HG03039 (cell line): ENCODE data around the gene CAPRIN2.

Experiments used
- ATAC-seq: cut with Tn5 transposase; IDR thresholded peaks from one replicate; pipeline ENCODE4 v1.9.1; 2021; ENCODE audit warnings: mild to moderate bottlenecking, moderate library complexity; ENCODE audit not compliant: unreplicated experiment

CAPRIN2 gene

GRCh38 chr12:30701056-30701455, 53.7 kb downstream of the CAPRIN2 start:
- no peak for ATAC-seq

- no peak for ATAC-seq
Observed at GRCh38 chr12:30700216-30700900, 54.4 kb downstream of the CAPRIN2 start.

DNA sequence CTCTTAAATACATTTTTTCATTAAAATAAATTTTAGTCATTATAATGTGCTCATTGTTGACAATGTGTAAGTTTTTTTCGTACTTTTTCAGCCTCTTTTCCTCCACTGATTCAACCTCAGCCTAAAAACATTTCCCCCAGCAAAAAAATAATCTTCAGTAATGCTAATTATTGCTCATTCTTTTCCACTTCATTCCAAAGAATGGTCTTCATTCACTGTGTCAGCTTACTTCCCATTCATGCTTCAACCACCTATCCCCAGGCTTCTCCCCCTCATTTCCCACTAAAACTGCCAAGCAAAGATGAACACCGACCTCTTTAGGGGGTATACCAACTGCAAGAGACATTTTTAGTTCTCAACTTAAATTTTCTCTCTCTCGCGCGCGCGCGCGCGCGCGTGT, 56.4 kb downstream of the CAPRIN2 start:
- no peak for ATAC-seq

- no peak for ATAC-seq
Observed at GRCh38 chr12:30696943-30697342, 57.8 kb downstream of the CAPRIN2 start.

- ATAC-seq, result no peak
Observed at GRCh38 chr12:30696486-30696885, 58.3 kb downstream of the CAPRIN2 start.

- peak; percentile 26 for ATAC-seq
Observed at GRCh38 chr12:30696103-30696408, 58.7 kb downstream of the CAPRIN2 start.

- peak; percentile 86 for ATAC-seq
Observed at GRCh38 chr12:30695199-30696102, 59.3 kb downstream of the CAPRIN2 start, which contains the start of gene IPO8. TSS of gene IPO8 (minus strand) at chr12:30695869. CDS start at chr12:30695647, 222 bp downstream.

DNA sequence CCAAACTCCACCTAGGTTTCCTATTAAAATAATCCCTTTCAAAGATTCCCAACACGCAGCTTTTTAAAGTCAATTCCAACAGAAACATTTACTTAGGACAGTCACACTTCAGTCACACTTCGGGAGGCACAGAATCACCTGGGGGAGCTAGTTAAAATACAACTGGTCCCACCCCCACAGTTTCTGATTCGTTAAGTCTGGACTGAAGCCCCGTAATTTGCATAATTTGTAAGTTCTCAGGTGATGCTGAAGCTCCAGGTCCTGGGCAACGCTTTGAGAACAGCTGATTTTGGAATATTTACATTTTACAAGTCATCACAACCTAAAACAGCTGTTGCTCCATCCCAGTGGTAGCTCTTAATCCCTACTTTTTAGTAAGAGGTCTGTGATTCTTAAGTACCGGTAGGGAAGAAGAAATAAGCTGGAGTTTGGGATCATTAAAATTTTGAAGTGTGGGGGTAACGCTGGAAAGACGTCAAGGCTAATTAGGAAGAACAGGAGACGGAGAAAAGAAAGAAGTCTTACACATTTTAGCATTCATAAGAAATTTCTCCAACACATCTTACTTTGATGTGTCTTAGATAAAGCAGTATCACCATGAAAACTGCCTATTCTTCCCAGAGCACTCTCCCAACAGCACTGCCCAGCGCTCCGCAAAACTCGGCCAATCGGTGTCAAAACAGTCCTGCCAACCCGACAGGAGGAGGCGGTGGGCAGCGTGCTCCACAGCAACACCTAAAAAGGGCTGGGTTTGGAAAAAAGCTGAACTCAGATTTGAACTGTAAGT, 60.1 kb downstream of the CAPRIN2 start:
- ATAC-seq, result peak; percentile 32

GRCh38 chr12:30692470-30692869, 62.3 kb downstream of the CAPRIN2 start:
- ATAC-seq, result no peak

DNA sequence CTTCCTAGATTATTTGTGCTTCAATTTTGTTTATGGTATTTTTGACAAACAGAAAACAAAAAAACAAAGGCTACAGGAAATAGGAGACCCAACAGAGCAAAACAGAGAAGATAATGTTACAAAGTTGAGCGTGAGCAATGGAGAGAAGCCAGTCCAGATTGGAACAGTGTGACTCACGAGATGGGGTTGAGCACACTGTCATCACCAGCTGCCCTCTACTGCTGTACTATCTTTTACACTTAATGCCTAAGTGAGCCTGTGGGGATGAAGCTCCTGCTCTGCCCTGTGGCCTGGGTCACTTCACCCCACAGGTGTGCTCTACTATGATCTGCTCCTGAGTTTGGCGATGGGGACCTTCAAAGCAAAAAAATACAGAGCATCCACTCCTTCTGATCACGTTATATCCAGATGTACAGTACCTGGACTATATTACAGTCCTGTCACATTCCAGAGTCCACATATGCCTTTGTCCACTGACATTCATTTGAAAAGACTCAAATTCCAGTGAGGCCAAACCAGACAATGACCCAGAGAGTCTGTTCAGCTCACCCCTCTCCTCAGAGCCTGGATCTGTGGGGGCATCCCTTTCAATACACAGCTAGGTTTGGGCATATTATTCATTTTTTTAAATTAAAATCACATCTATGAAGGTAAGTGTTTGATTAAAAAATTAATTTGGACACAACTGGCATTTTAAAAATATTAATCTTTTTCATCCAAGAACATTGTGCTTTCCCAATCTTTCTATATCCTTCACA, 63.5 kb downstream of the CAPRIN2 start:
- no peak for ATAC-seq

DNA sequence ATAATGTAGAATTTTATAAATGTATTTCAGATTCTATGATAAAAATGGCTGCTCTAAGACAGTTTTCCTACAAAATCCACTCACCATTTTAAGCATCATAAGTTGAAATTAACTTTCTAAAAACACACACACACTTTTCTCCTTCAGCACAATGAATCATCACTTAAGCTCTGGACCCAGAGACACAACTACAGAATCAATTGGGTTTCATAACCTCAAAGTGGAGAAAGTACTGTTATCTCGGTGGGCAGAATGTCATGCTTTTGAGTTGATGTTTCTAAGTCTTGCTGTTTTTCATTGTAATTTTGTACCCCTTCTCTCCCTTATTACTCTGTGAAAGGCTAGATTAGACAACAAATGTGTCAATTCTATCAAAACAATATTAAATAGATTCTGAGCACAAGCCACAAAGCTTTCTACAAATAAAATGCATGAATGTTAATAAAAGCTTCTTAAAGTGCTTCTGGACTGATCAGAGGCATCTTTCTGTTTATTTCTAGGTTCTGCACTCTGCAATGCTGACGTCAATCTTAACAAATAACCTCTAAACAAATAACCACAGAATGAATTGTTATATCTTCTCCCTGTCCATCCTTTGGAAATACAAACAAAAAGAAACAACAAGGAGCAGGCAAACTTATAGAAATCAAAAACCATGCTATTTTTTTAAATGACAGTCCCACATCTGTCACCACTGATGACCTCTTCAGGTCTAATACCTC, 67.3 kb downstream of the CAPRIN2 start:
- ATAC-seq, result no peak

- no peak for ATAC-seq
Observed at GRCh38 chr12:30679241-30679640, 75.5 kb downstream of the CAPRIN2 start.

DNA sequence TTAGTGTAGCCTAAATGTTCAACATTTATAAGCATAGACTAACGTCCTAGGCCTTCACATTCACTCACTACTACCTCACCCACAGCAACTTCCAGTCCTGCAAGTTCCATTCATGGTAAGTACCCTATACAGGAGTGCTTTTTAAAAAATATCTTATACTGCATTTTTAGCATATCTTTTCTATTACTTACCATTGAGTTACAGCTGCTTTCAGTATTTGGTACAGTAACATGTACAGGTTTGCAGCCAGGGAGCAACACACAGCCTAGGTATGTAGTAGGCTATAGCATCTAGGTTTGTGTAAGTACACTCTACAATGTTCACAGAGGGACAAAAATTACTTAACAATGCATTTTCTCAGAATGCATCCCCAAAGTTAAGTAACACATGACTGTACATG, 76.5 kb downstream of the CAPRIN2 start:
- no peak for ATAC-seq

DNA sequence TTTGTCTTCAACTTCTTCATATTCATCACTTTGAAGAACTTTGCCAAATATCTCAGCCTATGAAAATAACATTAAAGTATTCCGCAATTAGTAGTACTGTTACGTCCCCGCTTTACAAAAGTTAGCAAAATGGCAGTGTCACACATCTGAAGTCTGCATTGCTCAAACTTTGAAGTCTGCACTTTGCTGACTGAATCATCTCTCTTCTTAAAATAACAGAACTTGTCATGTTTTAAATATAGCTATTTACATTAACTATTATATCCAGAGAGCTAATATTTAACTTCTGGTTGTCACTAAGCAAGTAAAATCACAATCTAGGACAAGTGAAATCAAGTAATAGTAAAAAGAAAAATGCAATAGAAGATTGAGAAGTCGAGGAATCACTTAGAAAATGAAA, 93.5 kb downstream of the CAPRIN2 start:
- ATAC-seq, result no peak
